HCT116 (cell line): ENCODE data around the gene FBH1. TPM values are rescaled to one million over a fixed set of nuclear protein-coding genes. Genes with fewer than 3 reads are reported as not detected.

Source experiments
- ATAC-seq: fragments of 200-7000 bp; cut with Tn5 transposase; 2 replicates; pipeline ENCODE4 v1.9.1; 2020; ENCODE audit warnings: mild to moderate bottlenecking, moderate library complexity
- BruUV-seq: library from RNA; stranded (reverse); fragments of 400-500 nt; replicated peaks from 2 replicates; lab custom pipeline; 2021; lab: Mats Ljungman, UMichigan
- CTCF ChIA-PET: fragments of 300-600 bp; sonication (Branson Sonifier 250); formaldehyde crosslinking; loops from one replicate; lab custom pipeline; 2021; ENCODE audit warnings: antibody characterized with exemption; lab: Charles Lee
- POLR2A ChIA-PET: fragments of 300-600, 350-600 bp; sonication (Branson Sonifier 250); formaldehyde crosslinking; loops from one replicate; lab custom pipeline; 2021; ENCODE audit warnings: antibody characterized with exemption; lab: Charles Lee
- RAD21 ChIA-PET, 2 experiments: fragments of 300-600 bp; sonication (Branson Sonifier 250); formaldehyde crosslinking; loops; one replicate each; lab custom pipeline; 2023; ENCODE audit warnings: low total read pairs in 2 of 2; ENCODE audit not compliant: uncharacterized antibody in 2 of 2, unreplicated experiment in 2 of 2, low non-redundant PET in 1 of 2; lab: Charles Lee
- DNase-seq: peaks from one replicate; pipeline ENCODE4 v3.0.0-alpha.2; 2010; ENCODE audit warnings: low read depth, low spot score
- H2AFZ ChIP-seq: fragments of 200-600 bp; shearing (Covaris generic), sonication (generic); 2 replicates; pipeline ENCODE4 v1.6.1; 2017; ENCODE audit warnings: low read depth, mixed run types, mixed read lengths, antibody characterized with exemption, low read length; ENCODE audit not compliant: poor library complexity, severe bottlenecking
- H3K27ac ChIP-seq: 2 replicates; pipeline ENCODE4 v1.5.1; 2012; ENCODE audit warnings: low read depth, low read length
- H3K27me3 ChIP-seq: fragments of 200-600 bp; sonication (generic); 2 replicates; pipeline ENCODE4 v1.6.1; 2016; ENCODE audit warnings: mixed run types, low read length, mixed read lengths; ENCODE audit not compliant: insufficient read depth
- H3K36me3 ChIP-seq, 2 experiments: fragments of 200-500 bp in 1 of 2; fragments of 200-600 bp in 1 of 2; sonication (Bioruptor generic) in 1 of 2; sonication (generic) in 1 of 2; 2 replicates each; pipeline versions ENCODE4 v1.5.1 to v1.6.1; 2014 to 2016; ENCODE audit warnings: low read length in 2 of 2, inconsistent platforms in 1 of 2, mixed read lengths in 1 of 2, mixed run types in 1 of 2; ENCODE audit not compliant: insufficient read depth in 2 of 2, control insufficient read depth in 1 of 2
- H3K4me1 ChIP-seq, 2 experiments: fragments of 200-600 bp in 1 of 2; sonication (generic) in 1 of 2; 2 replicates each; pipeline versions ENCODE4 v1.5.1 to v1.6.1; 2012 to 2017; ENCODE audit warnings: low read length in 2 of 2, inconsistent platforms in 1 of 2, mild to moderate bottlenecking in 1 of 2, mixed read lengths in 1 of 2, mixed run types in 1 of 2, moderate library complexity in 1 of 2; ENCODE audit not compliant: insufficient read depth in 2 of 2, control insufficient read depth in 1 of 2
- H3K4me2 ChIP-seq: fragments of 200-600 bp; sonication (generic); 2 replicates; pipeline ENCODE4 v1.6.1; 2017; ENCODE audit warnings: mixed run types, low read length, mixed read lengths
- H3K4me3 ChIP-seq, 2 experiments: fragments of 200-600 bp in 1 of 2; sonication (generic) in 1 of 2; replicated peaks in 1 of 2; 2 replicates each; pipeline ENCODE4 v1.5.1; 2011 to 2016; ENCODE audit warnings: low read length in 2 of 2, control low read depth in 1 of 2, low read depth in 1 of 2, mild to moderate bottlenecking in 1 of 2, mixed read lengths in 1 of 2, mixed run types in 1 of 2
- H3K79me2 ChIP-seq: fragments of 200-600 bp; sonication (generic); 2 replicates; pipeline ENCODE4 v1.6.1; 2017; ENCODE audit warnings: mild to moderate bottlenecking, mixed run types, low read length, moderate library complexity, mixed read lengths; ENCODE audit not compliant: insufficient read depth
- H3K9ac ChIP-seq: fragments of 200-600 bp; sonication (generic); 2 replicates; pipeline ENCODE4 v1.6.1; 2016; ENCODE audit warnings: low read length, mixed read lengths
- H3K9me2 ChIP-seq: fragments of 200-600 bp; sonication (generic), shearing (Covaris generic); 2 replicates; pipeline ENCODE4 v1.6.1; 2017; ENCODE audit warnings: mixed run types, mild to moderate bottlenecking, moderate library complexity; ENCODE audit not compliant: insufficient read depth
- H3K9me3 ChIP-seq, 2 experiments: fragments of 200-500 bp in 1 of 2; fragments of 200-600 bp in 1 of 2; sonication (Bioruptor generic) in 1 of 2; sonication (generic) in 1 of 2; 2 replicates each; pipeline ENCODE4 v1.6.1; 2014 to 2017; ENCODE audit warnings: low read length in 2 of 2, mixed read lengths in 2 of 2, inconsistent platforms in 1 of 2, low read depth in 1 of 2, mild to moderate bottlenecking in 1 of 2, mixed run types in 1 of 2, moderate library complexity in 1 of 2; ENCODE audit not compliant: control insufficient read depth in 1 of 2, insufficient read depth in 1 of 2
- H4K20me1 ChIP-seq: fragments of 200-600 bp; sonication (generic), shearing (Covaris generic); 2 replicates; pipeline ENCODE4 v1.6.1; 2017; ENCODE audit warnings: mixed run types, mild to moderate bottlenecking, moderate library complexity; ENCODE audit not compliant: insufficient read depth
- ATF3 ChIP-seq: IDR thresholded peaks from 2 replicates; pipeline ENCODE4 v1.6.1; 2012
- CBX3 ChIP-seq: IDR thresholded peaks from 2 replicates; pipeline ENCODE4 v1.6.1; 2012; ENCODE audit warnings: low read depth
- CEBPB ChIP-seq: IDR thresholded peaks from 2 replicates; pipeline ENCODE4 v1.6.1; 2012; ENCODE audit warnings: low read depth
- ELF1 ChIP-seq: IDR thresholded peaks from 2 replicates; pipeline ENCODE4 v1.6.1; 2012; ENCODE audit warnings: low read depth, borderline replicate concordance
- EZH2 ChIP-seq: fragments of 200-600 bp; sonication (generic); IDR thresholded peaks from 2 replicates; pipeline ENCODE4 v1.6.1; 2017; ENCODE audit warnings: antibody characterized with exemption, mixed run types
- EZH2phosphoT487 ChIP-seq: fragments of 200-600 bp; IDR thresholded peaks from 2 replicates; pipeline ENCODE4 v1.6.1; 2018; ENCODE audit warnings: antibody characterized with exemption, borderline replicate concordance
- FOSL1 ChIP-seq: IDR thresholded peaks from 2 replicates; pipeline ENCODE4 v1.6.1; 2012; ENCODE audit warnings: low read depth
- JUND ChIP-seq: IDR thresholded peaks from 2 replicates; pipeline ENCODE4 v1.6.1; 2012
- MAX ChIP-seq: IDR thresholded peaks from 2 replicates; pipeline ENCODE4 v1.6.1; 2012
- POLR2AphosphoS5 ChIP-seq: IDR thresholded peaks from 2 replicates; pipeline ENCODE4 v1.6.1; 2011; ENCODE audit warnings: mild to moderate bottlenecking, low read depth, low read length, moderate library complexity
- RAD21 ChIP-seq: IDR thresholded peaks from 2 replicates; pipeline ENCODE4 v1.6.1; 2012; ENCODE audit warnings: low read depth, mild to moderate bottlenecking
- SIN3A ChIP-seq: IDR thresholded peaks from 2 replicates; pipeline ENCODE4 v1.6.1; 2012; ENCODE audit warnings: low read depth
- SP1 ChIP-seq: IDR thresholded peaks from 2 replicates; pipeline ENCODE4 v1.6.1; 2012; ENCODE audit warnings: low read depth
- TCF7L2 ChIP-seq: IDR thresholded peaks from 2 replicates; pipeline ENCODE4 v1.7.0; 2011; ENCODE audit warnings: borderline replicate concordance, inconsistent platforms; ENCODE audit not compliant: insufficient read depth, insufficient read length; ENCODE audit errors: extremely low read depth
- YY1 ChIP-seq: IDR thresholded peaks from 2 replicates; pipeline ENCODE4 v1.6.1; 2011; ENCODE audit warnings: low read length, low read depth, moderate library complexity, mild to moderate bottlenecking; ENCODE audit not compliant: insufficient replicate concordance; ENCODE audit errors: extremely low read depth
- ZFX ChIP-seq: fragments of 450-650 bp; IDR thresholded peaks from 2 replicates; pipeline ENCODE4 v1.6.1; 2017
- ZNF274 ChIP-seq: fragments of 200-500 bp; sonication (Bioruptor generic); IDR thresholded peaks from 2 replicates; pipeline ENCODE4 v1.6.1; 2014; ENCODE audit warnings: mild to moderate bottlenecking, low read depth, low read length, inconsistent platforms
- intact Hi-C: fragments of 100-400 bp; cut with micrococcal nuclease; formaldehyde crosslinking; loops from 2 replicates; pipeline ENCODE4 v1.10.0; 2022
- total RNA-seq: library from RNA; stranded (reverse); gene quantifications from one replicate; pipeline ENCODE4 v1.2.1, GENCODE V29; 2021; ENCODE audit not compliant: unreplicated experiment

The FBH1 gene
- total RNA-seq, 1 experiment from 2014 or later, result 70.2 TPM

GRCh38 chr10:5933909-5934546, 44.0 kb downstream of the FBH1 start:
- no peak overlapping the region for H2AFZ ChIP-seq
- POLR2A ChIA-PET, result no interaction called here
- H3K4me3 ChIP-seq, result no peak overlapping the region
- no peak overlapping the region for H3K9ac ChIP-seq
- no peaks in the 10 kb centered on the region for H3K79me2 ChIP-seq
- H3K4me1 ChIP-seq, result no peaks in the 10 kb centered on the region
- intact Hi-C loops, result no loop called here
- no peak for ATAC-seq
- H3K27me3 ChIP-seq, result no peaks in the 10 kb centered on the region
- CTCF ChIA-PET, result no interaction called here
- H3K4me2 ChIP-seq, result no peak overlapping the region
- BruUV-seq, result no TSS peak
- H3K27ac ChIP-seq, result no peak overlapping the region
- H4K20me1 ChIP-seq, result no peaks in the 10 kb centered on the region
- no peak for TF ChIP-seq FOSL1
- TF ChIP-seq ZNF274, result no peak
- no peak for TF ChIP-seq ELF1
- TF ChIP-seq CBX3, result no peak
- TF ChIP-seq CEBPB, result no peak
- TF ChIP-seq RAD21, result no peak
- no peak for TF ChIP-seq MAX
- TF ChIP-seq ATF3, result no peak
- TF ChIP-seq ZFX, result no peak
- TF ChIP-seq SIN3A, result no peak
- no peak for TF ChIP-seq POLR2AphosphoS5
- H3K9me2 ChIP-seq, result no peaks in the 10 kb centered on the region
- RAD21 ChIA-PET, result no interaction called here
- H3K36me3 ChIP-seq, result peaks cover 31 to 37% of the 10 kb centered on the region in 2 experiments; a peak in 3 of 4 replicates
- DNase-seq, result no peak
- H3K9me3 ChIP-seq, result no peaks in the 10 kb centered on the region

- Histone ChIP-seq H3K4me2 (no peak overlapping the region), H2AFZ (no peak overlapping the region), H3K27ac (no peak overlapping the region), H3K9ac (no peak overlapping the region), H3K36me3 (peaks cover 17 to 27% of the 10 kb centered on the region in 2 experiments; a peak in 3 of 4 replicates), H4K20me1 (no peaks in the 10 kb centered on the region), H3K9me3 (no peaks in the 10 kb centered on the region), H3K27me3 (no peaks in the 10 kb centered on the region), H3K4me3 (no peak overlapping the region), H3K79me2 (no peaks in the 10 kb centered on the region), H3K4me1 (no peaks in the 10 kb centered on the region), H3K9me2 (no peaks in the 10 kb centered on the region)
- ChIA-PET POLR2A (no interaction called here), RAD21 (no interaction called here), CTCF (no interaction called here)
- no peak for ATAC-seq
- no TSS peak for BruUV-seq
- no peak for DNase-seq
- intact Hi-C loops, result no loop called here
- TF ChIP-seq FOSL1, result no peak
- no peak for TF ChIP-seq MAX
- TF ChIP-seq ZFX, result no peak
- no peak for TF ChIP-seq EZH2phosphoT487
- no peak for TF ChIP-seq ATF3
- no peak for TF ChIP-seq ELF1
- no peak for TF ChIP-seq YY1
- TF ChIP-seq JUND, result no peak
- no peak for TF ChIP-seq TCF7L2
- TF ChIP-seq SP1, result no peak
- TF ChIP-seq EZH2, result no peak
- no peak for TF ChIP-seq ZNF274
These were observed 45.6 kb downstream of the FBH1 start for GRCh38 chr10:5935628-5936027.
